ENCODE results near the gene CLOCK. TPM values are rescaled to one million over a fixed set of nuclear protein-coding genes. Genes with fewer than 3 reads are reported as not detected.

Gene CLOCK
- total RNA-seq, 4 donors from 2014 or later = 18.7 to 30.4 (median 27.0) TPM

GRCh38 chr4:55410431-55410830 lies 136.3 kb downstream of the CLOCK start:
- DNase-seq (ENCODE audit: low spot score) = no peak
- ATAC-seq (ENCODE audit: low FRiP score) = no peak
- no peak for TF ChIP-seq CTCF (IDR thresholded peaks at IDR 0.05)

GRCh38 chr4:55409468-55410171 lies 137.1 kb downstream of the CLOCK start:
- ATAC-seq (ENCODE audit: low FRiP score) (no peak), DNase-seq (ENCODE audit: low spot score) (no peak)
- no peak for TF ChIP-seq CTCF (IDR thresholded peaks at IDR 0.05)

- ATAC-seq (ENCODE audit: low FRiP score) (no peak), DNase-seq (ENCODE audit: low spot score) (no peak)
- no peak for TF ChIP-seq CTCF (IDR thresholded peaks at IDR 0.05)
These were observed 138.9 kb downstream of the CLOCK start for GRCh38 chr4:55407764-55408163.

GRCh38 chr4:55407119-55407518 lies 139.6 kb downstream of the CLOCK start:
- no peak for TF ChIP-seq CTCF (IDR thresholded peaks at IDR 0.05)
- no peak for ATAC-seq (ENCODE audit: low FRiP score)
- no peak for DNase-seq (ENCODE audit: low spot score)

GRCh38 chr4:55406545-55406944 lies 140.2 kb downstream of the CLOCK start:
- TF ChIP-seq CTCF (IDR thresholded peaks at IDR 0.05) = no peak
- no peak for ATAC-seq (ENCODE audit: low FRiP score)
- DNase-seq (ENCODE audit: low spot score) = no peak

GRCh38 chr4:55405073-55405472 lies 141.6 kb downstream of the CLOCK start:
- no peak for TF ChIP-seq CTCF (IDR thresholded peaks at IDR 0.05)
- no peak for ATAC-seq (ENCODE audit: low FRiP score)
- DNase-seq (ENCODE audit: low spot score) = no peak

- no peak for TF ChIP-seq CTCF (IDR thresholded peaks at IDR 0.05)
- DNase-seq (ENCODE audit: low spot score) = no peak
- ATAC-seq (ENCODE audit: low FRiP score) = no peak
These were observed 147.1 kb downstream of the CLOCK start for GRCh38 chr4:55399581-55399980.

All from omental fat pad (tissue), 4 donors.